PC-3 (cell line): ENCODE results near the gene TMEM51.

ENCODE experiments used
- CTCF ChIP-seq: fragments of 300-600 bp; sonication (generic); conservative IDR thresholded peaks from 2 replicates; pipeline ENCODE4 v1.5.1; 2017; ENCODE audit warnings: antibody characterized with exemption, low read depth, mild to moderate bottlenecking, low read length
- EZH2 ChIP-seq: fragments of 300-600 bp; sonication (generic); IDR thresholded peaks from one replicate; pipeline ENCODE4 v1.6.1; 2017; ENCODE audit warnings: antibody characterized with exemption, mild to moderate bottlenecking, low read length; ENCODE audit not compliant: unreplicated experiment

GRCh38 chr1:15251857-15252835, 98.6 kb downstream of the TMEM51 start:
- no peak for TF ChIP-seq CTCF
- TF ChIP-seq EZH2, result no peak
